ENCODE results near the gene AMHR2.
"Not testable (repeated sequence)": the region's sequence is repeated elsewhere in the genome, so short reads cannot be mapped to it uniquely, and the experiment has no call there.

The AMHR2 gene

GRCh38 chr12:53388932-53389331 lies 34.7 kb upstream of the AMHR2 start:
- no peak for TF ChIP-seq CTCF (IDR thresholded peaks at IDR 0.05; ENCODE audit: unreplicated experiment in 3 of 3)
- peak overlapping the region; percentile 61 to 85 (median 78) for H3K27ac Mint-ChIP-seq
- H3K27me3 Mint-ChIP-seq (ENCODE audit: low read depth): no peaks in the 10 kb centered on the region
- H3K4me3 Mint-ChIP-seq: peak overlapping the region; percentile 36 to 55 (median 50)
- H3K4me1 Mint-ChIP-seq: peaks cover 44% of the 10 kb centered on the region
- H3K36me3 Mint-ChIP-seq (ENCODE audit: low read depth): peaks cover 40% of the 10 kb centered on the region
- H3K9me3 Mint-ChIP-seq: no peaks in the 10 kb centered on the region

GRCh38 chr12:53389702-53390101 lies 34.0 kb upstream of the AMHR2 start:
- H3K4me1 Mint-ChIP-seq: peaks cover 44% of the 10 kb centered on the region
- H3K9me3 Mint-ChIP-seq: no peaks in the 10 kb centered on the region
- TF ChIP-seq CTCF (IDR thresholded peaks at IDR 0.05; ENCODE audit: unreplicated experiment in 3 of 3): no peak
- H3K36me3 Mint-ChIP-seq (ENCODE audit: low read depth): peaks cover 35% of the 10 kb centered on the region
- H3K27ac Mint-ChIP-seq: peak overlapping the region; percentile 45 to 78 (median 71)
- peak overlapping the region; percentile 8 to 56 (median 53) for H3K4me3 Mint-ChIP-seq
- H3K27me3 Mint-ChIP-seq (ENCODE audit: low read depth): no peaks in the 10 kb centered on the region

- Mint-ChIP-seq H3K9me3 (no peaks in the 10 kb centered on the region), H3K27ac (peak overlapping the region; percentile 91 to 98 (median 93)), H3K4me1 (peaks cover 38% of the 10 kb centered on the region), H3K4me3 (peak overlapping the region in 2 of 3 experiments; percentile 63 to 80), H3K27me3 (ENCODE audit: low read depth) (no peaks in the 10 kb centered on the region), H3K36me3 (ENCODE audit: low read depth) (peaks cover 37% of the 10 kb centered on the region)
- no peak for TF ChIP-seq CTCF (IDR thresholded peaks at IDR 0.05; ENCODE audit: unreplicated experiment in 3 of 3)
Measured at GRCh38 chr12:53391724-53392123, 31.9 kb upstream of the AMHR2 start.

- Mint-ChIP-seq H3K4me3 (no peak overlapping the region), H3K4me1 (peaks cover 6% of the 10 kb centered on the region), H3K27me3 (ENCODE audit: low read depth) (no peaks in the 10 kb centered on the region), H3K36me3 (ENCODE audit: low read depth) (peaks cover 44% of the 10 kb centered on the region), H3K9me3 (no peaks in the 10 kb centered on the region), H3K27ac (peak overlapping the region in 1 of 3 experiments; percentile 40)
- no peak for TF ChIP-seq CTCF (IDR thresholded peaks at IDR 0.05; ENCODE audit: unreplicated experiment in 3 of 3)
Measured at GRCh38 chr12:53399896-53400295, 23.8 kb upstream of the AMHR2 start.

GRCh38 chr12:53402351-53402750 lies 21.3 kb upstream of the AMHR2 start:
- not testable (repeated sequence) for H3K9me3 Mint-ChIP-seq; H3K4me1 Mint-ChIP-seq; H3K4me3 Mint-ChIP-seq; H3K27me3 Mint-ChIP-seq (ENCODE audit: low read depth); H3K27ac Mint-ChIP-seq
- H3K36me3 Mint-ChIP-seq (ENCODE audit: low read depth): peaks cover 48% of the 10 kb centered on the region

DNA sequence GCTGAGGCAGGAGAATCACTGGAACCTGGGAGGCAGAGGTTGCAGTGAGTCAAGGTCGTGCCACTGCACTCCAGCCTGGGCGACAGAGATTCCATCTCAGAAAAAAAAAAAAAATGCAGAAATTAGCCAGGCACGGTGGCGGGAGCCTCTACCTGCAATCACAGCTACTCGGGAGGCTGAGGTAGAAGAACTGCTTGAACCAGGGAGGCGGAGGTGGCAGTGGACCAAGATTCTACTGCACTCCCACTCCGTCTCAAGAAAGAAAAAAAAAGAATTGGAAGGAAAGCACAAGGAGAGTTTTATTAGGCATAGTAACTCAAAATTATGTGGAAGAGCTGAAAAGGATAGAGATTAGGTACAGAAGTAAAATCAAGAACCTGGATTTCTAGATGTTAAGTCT lies 20.8 kb upstream of the AMHR2 start:
- peak overlapping the region; percentile 63 to 96 (median 79) for H3K27ac Mint-ChIP-seq

More for the DNA sequence above, 20.8 kb upstream of the AMHR2 start:
- TF ChIP-seq CTCF (IDR thresholded peaks at IDR 0.05; ENCODE audit: unreplicated experiment in 3 of 3): no peak
- Mint-ChIP-seq H3K36me3 (ENCODE audit: low read depth) (peaks cover 48% of the 10 kb centered on the region), H3K27me3 (ENCODE audit: low read depth) (no peaks in the 10 kb centered on the region), H3K9me3 (no peaks in the 10 kb centered on the region), H3K4me3 (no peak overlapping the region), H3K4me1 (peaks cover 6% of the 10 kb centered on the region)
